NCI-H748 treated with DMSO at 0.1 percent for 48 hours (cell line): ENCODE measurements around the gene RPP30.
"Not testable (repeated sequence)": the region's sequence is repeated elsewhere in the genome, so short reads cannot be mapped to it uniquely, and the experiment has no call there.

Experiments
- DNase-seq: peaks from one replicate; lab custom pipeline; 2025; lab: John Stamatoyannopoulos, UW

RPP30 gene

GRCh38 chr10:90917238-90917967 lies 45.6 kb downstream of the RPP30 start:
- DNase-seq: no peak

DNA sequence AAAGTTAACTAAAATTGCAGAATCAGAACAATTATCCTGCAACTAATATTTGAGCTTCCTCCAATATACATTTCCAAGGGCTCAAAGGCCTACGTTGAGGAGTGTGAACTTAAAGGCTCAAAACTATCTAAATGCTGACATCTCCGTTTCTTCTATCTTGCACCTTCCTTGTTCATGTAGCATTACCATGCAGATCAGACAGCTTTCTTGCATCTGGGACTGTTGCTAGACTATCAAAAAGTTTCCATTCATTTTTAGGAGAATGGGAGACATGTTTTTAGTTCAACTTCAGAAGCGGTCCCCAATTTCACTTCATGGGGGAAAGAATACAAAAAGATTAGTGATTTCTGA lies 46.2 kb downstream of the RPP30 start:
- no peak for DNase-seq

- no peak for DNase-seq
Measured at GRCh38 chr10:90919683-90920574, 48.2 kb downstream of the RPP30 start.

DNA sequence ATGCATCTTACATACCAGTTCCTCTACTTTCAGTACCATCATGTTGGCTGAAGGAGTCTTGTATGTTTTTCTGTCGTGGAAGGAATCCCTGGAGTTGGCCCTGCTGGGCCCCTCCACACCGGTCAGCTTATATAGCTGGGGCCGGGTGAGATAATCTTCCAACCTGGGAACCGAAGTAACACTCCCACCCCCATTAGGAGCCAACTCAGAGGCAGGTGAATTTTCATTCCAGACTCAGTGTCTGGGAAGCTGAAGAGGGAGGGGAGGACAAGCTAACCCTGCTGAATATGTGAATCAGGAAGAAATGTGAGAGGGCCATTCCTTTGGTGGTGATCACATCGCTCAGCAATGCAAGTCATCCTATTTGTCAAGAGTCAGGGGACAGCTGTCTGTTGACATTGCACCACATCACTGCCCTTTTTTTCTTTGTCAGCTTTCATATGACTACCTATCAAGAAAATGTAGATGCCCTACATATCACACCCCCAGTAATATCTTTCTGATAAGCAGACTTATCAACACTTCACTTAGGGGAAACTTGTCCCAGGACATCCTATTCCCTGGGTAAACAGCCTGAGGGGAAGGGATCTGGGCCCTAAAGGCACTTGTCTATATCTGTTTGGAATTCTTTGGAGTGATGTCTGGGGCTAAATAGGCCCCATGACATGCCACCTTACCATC lies 49.4 kb downstream of the RPP30 start, which contains the start of gene ANKRD1:
TSS of gene ANKRD1 (minus strand) at position 102 of the 681 bp plus-strand sequence. CDS start at position 42, 60 bp downstream.
- DNase-seq: no peak

- DNase-seq: no peak
Measured at GRCh38 chr10:90921906-90922305, 50.1 kb downstream of the RPP30 start.

DNA sequence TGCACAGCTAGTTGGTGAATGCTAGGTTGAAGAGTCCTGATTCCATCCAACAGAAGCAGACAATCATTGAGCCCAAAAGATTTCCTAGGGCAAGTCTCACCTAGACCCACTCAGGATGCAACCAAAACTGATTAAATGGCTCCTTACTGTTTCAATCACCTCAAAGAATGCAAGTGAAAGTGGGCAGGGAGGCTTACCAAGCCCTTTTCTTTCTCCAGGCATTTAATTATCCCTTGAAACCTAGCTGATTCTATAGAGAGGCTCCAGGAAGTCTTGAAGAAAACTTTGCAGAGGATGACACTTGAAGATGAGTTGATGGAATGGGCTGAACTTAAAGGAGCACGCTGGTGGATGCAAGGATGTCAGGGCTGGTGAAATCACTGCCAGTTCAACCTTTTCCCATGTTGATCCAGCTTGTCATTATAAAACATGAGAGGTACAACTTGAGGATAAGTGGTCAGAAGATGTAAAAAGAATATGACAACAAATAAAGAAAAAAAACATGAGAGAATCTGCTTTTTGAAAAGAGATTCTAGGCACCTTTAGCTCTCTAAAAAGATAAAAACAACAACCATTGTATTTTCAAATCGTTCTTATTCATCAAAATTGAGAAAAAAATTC lies 51.4 kb downstream of the RPP30 start:
- DNase-seq: no peak

- no peak for DNase-seq
Measured at GRCh38 chr10:90924552-90924951, 52.8 kb downstream of the RPP30 start.

GRCh38 chr10:90925079-90926029 lies 53.6 kb downstream of the RPP30 start:
- DNase-seq: no peak

DNA sequence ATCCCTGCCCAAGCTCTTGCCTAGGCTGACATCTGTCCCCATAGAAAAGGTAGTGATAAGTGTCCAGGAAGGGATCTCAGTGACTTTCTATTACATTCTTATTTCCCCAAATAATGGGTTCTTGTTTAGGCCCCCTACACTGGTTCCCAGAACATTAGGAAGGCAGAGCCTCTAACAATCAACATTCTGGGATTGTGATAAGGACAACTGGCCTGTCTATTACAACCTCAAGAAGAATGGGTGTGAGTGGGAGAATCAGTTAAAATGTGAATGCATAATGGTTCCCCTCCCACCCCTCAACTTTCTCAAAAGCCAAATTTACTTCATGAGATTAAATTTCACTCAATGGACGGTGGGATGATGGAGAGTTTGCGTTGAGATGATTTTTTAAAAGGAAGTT lies 55.5 kb downstream of the RPP30 start:
- no peak for DNase-seq

- no peak for DNase-seq
Measured at GRCh38 chr10:90929179-90929578, 57.4 kb downstream of the RPP30 start.

- no peak for DNase-seq
Measured at GRCh38 chr10:90930070-90930837, 58.5 kb downstream of the RPP30 start.

- no peak for DNase-seq
Measured at GRCh38 chr10:90930971-90931871, 59.4 kb downstream of the RPP30 start.

GRCh38 chr10:90935581-90936275 lies 64.0 kb downstream of the RPP30 start:
- no peak for DNase-seq

- DNase-seq: no peak
Measured at GRCh38 chr10:90936276-90936659, 64.5 kb downstream of the RPP30 start.

DNA sequence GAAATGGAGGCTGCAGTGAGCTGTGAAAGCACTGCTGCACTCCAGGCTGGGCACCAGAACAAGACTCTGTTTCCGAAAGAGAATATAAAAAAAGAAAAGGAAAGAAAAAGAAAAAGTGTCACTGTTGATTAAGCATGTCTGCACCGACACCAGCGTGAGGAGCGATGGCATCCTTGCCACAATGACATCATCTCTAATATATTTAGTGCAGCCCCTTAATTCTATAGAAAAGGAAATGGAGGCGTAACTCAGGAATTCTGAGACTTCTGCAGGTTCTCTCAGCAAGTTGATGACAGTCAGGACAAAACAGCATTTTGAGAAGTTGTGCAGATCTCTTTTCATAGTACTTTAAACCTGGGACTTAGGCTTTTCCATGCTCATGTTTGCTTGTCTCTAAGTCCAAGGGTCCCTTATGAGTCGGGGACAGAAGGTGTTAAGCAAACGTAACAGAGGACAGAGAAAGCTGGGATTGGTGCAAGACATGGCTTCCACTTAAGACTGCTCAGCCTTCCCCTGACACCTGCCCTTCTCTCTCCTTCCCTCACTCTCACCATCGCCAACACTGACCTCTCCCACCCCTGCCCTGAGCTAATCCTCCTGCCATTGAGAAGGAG lies 66.0 kb downstream of the RPP30 start:
- DNase-seq: no peak

DNA sequence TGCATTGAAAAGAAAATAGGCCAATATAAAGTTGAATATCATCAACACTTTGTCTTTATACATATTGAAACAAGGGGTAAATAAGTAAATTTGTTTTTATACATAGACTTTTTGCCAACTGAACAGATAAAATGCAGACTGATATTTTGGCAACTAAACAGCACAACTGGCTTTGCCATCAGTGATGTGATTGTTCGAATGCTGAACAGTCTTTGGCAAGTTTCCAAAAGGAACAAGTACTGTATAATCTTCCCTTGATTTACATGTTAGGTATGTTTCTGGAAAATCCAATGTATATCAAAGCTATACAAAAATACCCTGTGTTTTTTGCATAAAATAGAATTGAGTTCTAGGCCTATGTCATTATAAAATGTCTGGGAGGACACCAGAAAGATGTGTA lies 67.3 kb downstream of the RPP30 start:
- DNase-seq: no peak

DNA sequence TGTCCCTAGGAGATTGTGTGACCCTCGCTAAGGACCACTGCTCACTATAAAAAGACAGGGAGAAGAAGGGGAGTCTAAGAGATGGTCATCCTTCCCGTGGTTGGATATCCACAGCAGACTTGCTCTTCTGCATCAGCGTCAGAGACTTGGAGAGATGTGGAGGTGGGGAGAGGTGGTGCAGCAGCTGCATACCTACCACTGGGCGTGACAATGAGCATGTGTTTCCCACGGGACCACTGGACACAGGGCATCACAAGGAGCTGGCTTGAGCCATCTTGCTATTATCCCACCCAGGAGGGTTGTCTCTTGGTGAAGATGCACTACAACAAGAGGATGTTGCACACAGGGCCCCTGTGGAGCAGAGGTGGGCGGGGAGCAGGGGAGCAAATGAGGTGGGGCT lies 67.9 kb downstream of the RPP30 start:
- no peak for DNase-seq

DNA sequence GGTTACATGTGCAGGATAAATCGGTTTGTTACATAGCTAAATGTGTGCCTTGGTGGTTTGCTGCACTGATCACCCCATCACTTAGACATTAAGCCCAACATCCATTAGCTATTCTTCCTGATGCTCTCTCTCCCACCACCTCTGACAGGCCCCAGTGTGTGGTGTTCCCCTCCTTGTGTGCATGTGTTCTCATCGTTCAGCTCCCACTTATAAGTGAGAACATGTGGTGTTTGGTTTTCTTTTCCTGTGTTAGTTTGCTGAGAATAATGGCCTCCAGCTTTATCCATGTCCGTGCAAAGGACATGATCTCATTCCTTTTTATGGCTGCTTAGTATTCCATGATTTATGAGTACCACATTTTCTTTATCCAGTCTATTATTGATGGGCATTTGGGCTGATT lies 71.2 kb downstream of the RPP30 start:
- not testable (repeated sequence) for DNase-seq
